WTC11 (cell line): ENCODE data around the gene PFDN2. TPM values are rescaled to one million over a fixed set of nuclear protein-coding genes. Genes with fewer than 3 reads are reported as not detected.

ENCODE experiments used
- ATF2 ChIP-seq: sonication (generic); formaldehyde crosslinking; IDR thresholded peaks from 2 replicates; pipeline ENCODE4 v1.8.1; 2022; ENCODE audit warnings: low read depth, missing genetic modification reagents, borderline replicate concordance
- CREM ChIP-seq: sonication (generic); formaldehyde crosslinking; IDR thresholded peaks from 2 replicates; pipeline ENCODE4 v1.8.1; 2022; ENCODE audit warnings: mild to moderate bottlenecking, missing genetic modification reagents, moderate library complexity
- CTCF ChIP-seq: fragments of 200-600 bp; IDR thresholded peaks from 2 replicates; pipeline ENCODE4 v1.8.0; 2022; ENCODE audit warnings: antibody characterized with exemption
- ERG ChIP-seq: fragments of 250-450 bp; sonication (Bioruptor Pico); IDR thresholded peaks from 2 replicates; pipeline ENCODE4 v1.8.0; 2021; ENCODE audit warnings: mild to moderate bottlenecking
- ESRRA ChIP-seq: sonication (generic); formaldehyde crosslinking; IDR thresholded peaks from 2 replicates; pipeline ENCODE4 v1.8.1; 2022; ENCODE audit warnings: mild to moderate bottlenecking, missing genetic modification reagents, borderline replicate concordance
- FOXJ3 ChIP-seq: sonication (generic); formaldehyde crosslinking; IDR thresholded peaks from 2 replicates; pipeline ENCODE4 v1.9.0; 2021; ENCODE audit warnings: missing genetic modification reagents, mild to moderate bottlenecking, borderline replicate concordance
- FOXK1 ChIP-seq: sonication (generic); formaldehyde crosslinking; IDR thresholded peaks from 2 replicates; pipeline ENCODE4 v1.8.0; 2022; ENCODE audit warnings: mild to moderate bottlenecking, moderate library complexity, missing genetic modification reagents
- HMGA2 ChIP-seq: fragments of 250-450 bp; sonication (Bioruptor Pico); IDR thresholded peaks from 2 replicates; pipeline ENCODE4 v1.4.0; 2021; ENCODE audit warnings: mild to moderate bottlenecking, moderate library complexity
- IRF2 ChIP-seq: sonication (generic); formaldehyde crosslinking; IDR thresholded peaks from 2 replicates; pipeline ENCODE4 v1.8.0; 2022; ENCODE audit warnings: low read depth, missing genetic modification reagents, borderline replicate concordance
- JAZF1 ChIP-seq: fragments of 250-450 bp; sonication (Bioruptor Pico); IDR thresholded peaks from 2 replicates; pipeline ENCODE4 v1.9.0; 2021; ENCODE audit warnings: moderate library complexity, mild to moderate bottlenecking, inconsistent platforms
- MXD4 ChIP-seq: fragments of 250-450 bp; sonication (Bioruptor Pico); IDR thresholded peaks from 2 replicates; pipeline ENCODE4 v1.8.0; 2021; ENCODE audit warnings: mild to moderate bottlenecking, moderate library complexity, borderline replicate concordance
- NFE2L1 ChIP-seq: sonication (generic); formaldehyde crosslinking; IDR thresholded peaks from 2 replicates; pipeline ENCODE4 v1.8.1; 2023; ENCODE audit warnings: missing genetic modification reagents
- NR2C2 ChIP-seq: sonication (generic); formaldehyde crosslinking; IDR thresholded peaks from 2 replicates; pipeline ENCODE4 v1.8.0; 2022; ENCODE audit warnings: mild to moderate bottlenecking, missing genetic modification reagents
- SMAD3 ChIP-seq: sonication (generic); formaldehyde crosslinking; IDR thresholded peaks from 2 replicates; pipeline ENCODE4 v1.8.0; 2022; ENCODE audit warnings: missing genetic modification reagents, mild to moderate bottlenecking, borderline replicate concordance
- SOX15 ChIP-seq: fragments of 250-450 bp; sonication (Bioruptor Pico); IDR thresholded peaks from 2 replicates; pipeline ENCODE4 v1.9.0; 2021; ENCODE audit warnings: mild to moderate bottlenecking
- SP1 ChIP-seq: sonication (generic); formaldehyde crosslinking; conservative IDR thresholded peaks from 2 replicates; pipeline ENCODE4 v1.8.1; 2022; ENCODE audit warnings: missing genetic modification reagents
- TCF7 ChIP-seq: sonication (generic); formaldehyde crosslinking; IDR thresholded peaks from 2 replicates; pipeline ENCODE4 v1.8.0; 2022; ENCODE audit warnings: mild to moderate bottlenecking, low read depth, missing genetic modification reagents, moderate library complexity
- TEAD4 ChIP-seq: sonication (generic); formaldehyde crosslinking; IDR thresholded peaks from 2 replicates; pipeline ENCODE4 v1.8.0; 2022; ENCODE audit warnings: mild to moderate bottlenecking, missing genetic modification reagents
- ZBTB21 ChIP-seq: sonication (generic); formaldehyde crosslinking; IDR thresholded peaks from 2 replicates; pipeline ENCODE4 v1.8.1; 2023; ENCODE audit warnings: mild to moderate bottlenecking, missing genetic modification reagents, borderline replicate concordance
- ZNF416 ChIP-seq: fragments of 250-450 bp; sonication (Bioruptor Pico); IDR thresholded peaks from 2 replicates; pipeline ENCODE4 v1.9.0; 2021; ENCODE audit warnings: mild to moderate bottlenecking, inconsistent platforms
- ZNF425 ChIP-seq: fragments of 250-450 bp; sonication (Bioruptor Pico); conservative IDR thresholded peaks from 2 replicates; pipeline ENCODE4 v1.9.0; 2021; ENCODE audit warnings: mild to moderate bottlenecking
- ZNF512 ChIP-seq: sonication (generic); formaldehyde crosslinking; IDR thresholded peaks from 2 replicates; pipeline ENCODE4 v1.8.1; 2022; ENCODE audit warnings: missing genetic modification reagents, borderline replicate concordance
- total RNA-seq: library from RNA; stranded (reverse); gene quantifications from 3 replicates; pipeline ENCODE4 v1.2.3, GENCODE V29; 2021
- TF ChIP-seq, protein P1 (sequence below): sonication (generic); formaldehyde crosslinking; IDR thresholded peaks from 2 replicates; pipeline ENCODE4 v1.8.1; 2023; ENCODE audit warnings: mild to moderate bottlenecking, missing genetic modification reagents, borderline replicate concordance
- TF ChIP-seq, protein P2 (sequence below): fragments of 250-450 bp; sonication (Bioruptor Pico); IDR thresholded peaks from 2 replicates; pipeline ENCODE4 v1.9.0; 2021; ENCODE audit warnings: mild to moderate bottlenecking
- TF ChIP-seq, protein P3 (sequence below): sonication (generic); formaldehyde crosslinking; IDR thresholded peaks from 2 replicates; pipeline ENCODE4 v1.8.0; 2022; ENCODE audit warnings: mild to moderate bottlenecking, missing genetic modification reagents

The PFDN2 gene
- total RNA-seq, 1 experiment from 2014 or later = 92.6 TPM

GRCh38 chr1:161159087-161159912 is 41.5 kb upstream of the PFDN2 start, which contains the start of gene USP21 (continued):
- TF ChIP-seq, protein P1, sequence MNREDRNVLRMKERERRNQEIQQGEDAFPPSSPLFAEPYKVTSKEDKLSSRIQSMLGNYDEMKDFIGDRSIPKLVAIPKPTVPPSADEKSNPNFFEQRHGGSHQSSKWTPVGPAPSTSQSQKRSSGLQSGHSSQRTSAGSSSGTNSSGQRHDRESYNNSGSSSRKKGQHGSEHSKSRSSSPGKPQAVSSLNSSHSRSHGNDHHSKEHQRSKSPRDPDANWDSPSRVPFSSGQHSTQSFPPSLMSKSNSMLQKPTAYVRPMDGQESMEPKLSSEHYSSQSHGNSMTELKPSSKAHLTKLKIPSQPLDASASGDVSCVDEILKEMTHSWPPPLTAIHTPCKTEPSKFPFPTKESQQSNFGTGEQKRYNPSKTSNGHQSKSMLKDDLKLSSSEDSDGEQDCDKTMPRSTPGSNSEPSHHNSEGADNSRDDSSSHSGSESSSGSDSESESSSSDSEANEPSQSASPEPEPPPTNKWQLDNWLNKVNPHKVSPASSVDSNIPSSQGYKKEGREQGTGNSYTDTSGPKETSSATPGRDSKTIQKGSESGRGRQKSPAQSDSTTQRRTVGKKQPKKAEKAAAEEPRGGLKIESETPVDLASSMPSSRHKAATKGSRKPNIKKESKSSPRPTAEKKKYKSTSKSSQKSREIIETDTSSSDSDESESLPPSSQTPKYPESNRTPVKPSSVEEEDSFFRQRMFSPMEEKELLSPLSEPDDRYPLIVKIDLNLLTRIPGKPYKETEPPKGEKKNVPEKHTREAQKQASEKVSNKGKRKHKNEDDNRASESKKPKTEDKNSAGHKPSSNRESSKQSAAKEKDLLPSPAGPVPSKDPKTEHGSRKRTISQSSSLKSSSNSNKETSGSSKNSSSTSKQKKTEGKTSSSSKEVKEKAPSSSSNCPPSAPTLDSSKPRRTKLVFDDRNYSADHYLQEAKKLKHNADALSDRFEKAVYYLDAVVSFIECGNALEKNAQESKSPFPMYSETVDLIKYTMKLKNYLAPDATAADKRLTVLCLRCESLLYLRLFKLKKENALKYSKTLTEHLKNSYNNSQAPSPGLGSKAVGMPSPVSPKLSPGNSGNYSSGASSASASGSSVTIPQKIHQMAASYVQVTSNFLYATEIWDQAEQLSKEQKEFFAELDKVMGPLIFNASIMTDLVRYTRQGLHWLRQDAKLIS = no peak
- TF ChIP-seq FOXK1 (CRISPR knock-in tag) (no peak), ATF2 (CRISPR knock-in tag) (no peak), HMGA2 (CRISPR knock-in tag) (no peak), TCF7 (CRISPR knock-in tag) (no peak), ZNF416 (CRISPR knock-in tag) (no peak), ESRRA (CRISPR knock-in tag) (no peak), CREM (0 out of 2 replicates have a peak, but pooled peaks have one; percentile 24), SMAD3 (CRISPR knock-in tag) (no peak), MXD4 (CRISPR knock-in tag) (no peak), ZNF512 (no peak), CTCF (no peak), ZBTB21 (no peak), TEAD4 (CRISPR knock-in tag) (no peak), SOX15 (CRISPR knock-in tag) (no peak), NR2C2 (CRISPR knock-in tag) (no peak), IRF2 (no peak), ZNF425 (CRISPR knock-in tag) (no peak), JAZF1 (no peak), FOXJ3 (CRISPR knock-in tag) (no peak), SP1 (peak; percentile 90), ERG (CRISPR knock-in tag) (0 out of 2 replicates have a peak, but pooled peaks have one; percentile 59), NFE2L1 (CRISPR knock-in tag) (no peak)
- TF ChIP-seq, protein P2, sequence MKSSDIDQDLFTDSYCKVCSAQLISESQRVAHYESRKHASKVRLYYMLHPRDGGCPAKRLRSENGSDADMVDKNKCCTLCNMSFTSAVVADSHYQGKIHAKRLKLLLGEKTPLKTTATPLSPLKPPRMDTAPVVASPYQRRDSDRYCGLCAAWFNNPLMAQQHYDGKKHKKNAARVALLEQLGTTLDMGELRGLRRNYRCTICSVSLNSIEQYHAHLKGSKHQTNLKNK (CRISPR knock-in tag) = 0 out of 2 replicates have a peak, but pooled peaks have one; percentile 34
- TF ChIP-seq, protein P3, sequence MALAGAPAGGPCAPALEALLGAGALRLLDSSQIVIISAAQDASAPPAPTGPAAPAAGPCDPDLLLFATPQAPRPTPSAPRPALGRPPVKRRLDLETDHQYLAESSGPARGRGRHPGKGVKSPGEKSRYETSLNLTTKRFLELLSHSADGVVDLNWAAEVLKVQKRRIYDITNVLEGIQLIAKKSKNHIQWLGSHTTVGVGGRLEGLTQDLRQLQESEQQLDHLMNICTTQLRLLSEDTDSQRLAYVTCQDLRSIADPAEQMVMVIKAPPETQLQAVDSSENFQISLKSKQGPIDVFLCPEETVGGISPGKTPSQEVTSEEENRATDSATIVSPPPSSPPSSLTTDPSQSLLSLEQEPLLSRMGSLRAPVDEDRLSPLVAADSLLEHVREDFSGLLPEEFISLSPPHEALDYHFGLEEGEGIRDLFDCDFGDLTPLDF (CRISPR knock-in tag) = no peak
